Right lobe of liver (tissue), 4 donors: Measurements from ENCODE around the gene AFF2.

Experiments
- POLR2A ChIP-seq: fragments of 450-650 bp; IDR thresholded peaks from one replicate; pipeline ENCODE4 v1.6.1; 2017; ENCODE audit warnings: antibody characterized with exemption, mild to moderate bottlenecking
- TF ChIP-seq, protein P1 (sequence below), 4 donors: fragments of 200-600 bp in 3 of 4; fragments of 450-650 bp in 1 of 4; IDR thresholded peaks; one replicate each; pipeline versions ENCODE4 v1.5.1 to v1.8.0; 2016 to 2022; ENCODE audit warnings: antibody characterized with exemption in 4 of 4, mild to moderate bottlenecking in 2 of 4
- donor health status: DM: no; HTN: no; CAD: no.
- donor health status: DM: no; HTN: no; CAD: no.
- donor health status: DM: no; HTN: yes; CAD: no.

DNA sequence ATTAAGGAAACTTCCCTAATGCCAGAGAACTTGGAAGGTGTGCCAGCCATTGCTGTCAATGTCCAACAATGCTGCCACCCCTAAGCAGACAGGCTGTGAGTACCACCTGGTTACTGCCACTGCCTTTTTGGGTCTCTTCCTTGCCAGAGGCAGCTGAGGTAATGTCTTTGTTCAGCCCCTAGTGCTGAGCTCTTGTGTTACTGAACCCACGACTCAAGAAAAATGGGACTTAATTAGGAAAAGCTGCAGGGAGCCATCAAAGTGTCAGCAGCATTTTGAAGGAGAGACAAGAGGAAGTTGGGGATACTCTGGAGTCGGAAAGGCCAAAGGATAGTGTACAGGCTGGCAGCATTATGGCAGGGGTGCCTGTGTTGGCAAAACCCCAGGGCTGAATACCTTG is 283.7 kb downstream of the AFF2 start:
- no peak for TF ChIP-seq POLR2A
- TF ChIP-seq, protein P1, sequence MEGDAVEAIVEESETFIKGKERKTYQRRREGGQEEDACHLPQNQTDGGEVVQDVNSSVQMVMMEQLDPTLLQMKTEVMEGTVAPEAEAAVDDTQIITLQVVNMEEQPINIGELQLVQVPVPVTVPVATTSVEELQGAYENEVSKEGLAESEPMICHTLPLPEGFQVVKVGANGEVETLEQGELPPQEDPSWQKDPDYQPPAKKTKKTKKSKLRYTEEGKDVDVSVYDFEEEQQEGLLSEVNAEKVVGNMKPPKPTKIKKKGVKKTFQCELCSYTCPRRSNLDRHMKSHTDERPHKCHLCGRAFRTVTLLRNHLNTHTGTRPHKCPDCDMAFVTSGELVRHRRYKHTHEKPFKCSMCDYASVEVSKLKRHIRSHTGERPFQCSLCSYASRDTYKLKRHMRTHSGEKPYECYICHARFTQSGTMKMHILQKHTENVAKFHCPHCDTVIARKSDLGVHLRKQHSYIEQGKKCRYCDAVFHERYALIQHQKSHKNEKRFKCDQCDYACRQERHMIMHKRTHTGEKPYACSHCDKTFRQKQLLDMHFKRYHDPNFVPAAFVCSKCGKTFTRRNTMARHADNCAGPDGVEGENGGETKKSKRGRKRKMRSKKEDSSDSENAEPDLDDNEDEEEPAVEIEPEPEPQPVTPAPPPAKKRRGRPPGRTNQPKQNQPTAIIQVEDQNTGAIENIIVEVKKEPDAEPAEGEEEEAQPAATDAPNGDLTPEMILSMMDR (IDR thresholded peaks at IDR 0.05), result no peak
